Endothelial cell (in vitro differentiated cells): ENCODE measurements around the gene SH3BGR. TPM values are rescaled to one million over a fixed set of nuclear protein-coding genes. Genes with fewer than 3 reads are reported as not detected.

ENCODE experiments used
- DNase-seq: peaks from one replicate; pipeline ENCODE4 v3.0.0; 2021; ENCODE audit warnings: low spot score
- H3K27ac Mint-ChIP-seq: one replicate; pipeline ENCODE4 v1.8.0; 2021; ENCODE audit warnings: mixed read lengths, inconsistent platforms; ENCODE audit not compliant: unreplicated experiment
- H3K27me3 Mint-ChIP-seq: one replicate; pipeline ENCODE4 v1.8.0; 2021; ENCODE audit warnings: mild to moderate bottlenecking, moderate library complexity, mixed read lengths, inconsistent platforms; ENCODE audit not compliant: unreplicated experiment
- H3K36me3 Mint-ChIP-seq: one replicate; pipeline ENCODE4 v1.8.0; 2021; ENCODE audit warnings: mild to moderate bottlenecking, low read depth, mixed read lengths, inconsistent platforms; ENCODE audit not compliant: unreplicated experiment
- H3K4me1 Mint-ChIP-seq: one replicate; pipeline ENCODE4 v1.8.0; 2021; ENCODE audit warnings: mild to moderate bottlenecking, mixed read lengths, inconsistent platforms; ENCODE audit not compliant: unreplicated experiment
- H3K4me3 Mint-ChIP-seq: one replicate; pipeline ENCODE4 v1.8.0; 2021; ENCODE audit warnings: mild to moderate bottlenecking, mixed read lengths, inconsistent platforms; ENCODE audit not compliant: unreplicated experiment
- H3K9me3 Mint-ChIP-seq: one replicate; pipeline ENCODE4 v1.8.0; 2021; ENCODE audit warnings: mixed read lengths, inconsistent platforms; ENCODE audit not compliant: unreplicated experiment
- total RNA-seq: library from RNA; stranded (reverse); fragmentation: NEBNext Ultra II Directional; extraction: Animal tissue kit (Norgen Biotek cat#: 25700); gene quantifications from one replicate; pipeline ENCODE4 v1.2.1, GENCODE V29; 2021; ENCODE audit not compliant: unreplicated experiment
- TF ChIP-seq, protein P1 (sequence below): fragments of 200-600 bp; sonication (generic); IDR thresholded peaks from one replicate; pipeline ENCODE4 v1.5.0; 2021; ENCODE audit warnings: antibody characterized with exemption; ENCODE audit not compliant: unreplicated experiment

SH3BGR gene
- total RNA-seq, 1 donor from 2014 or later: 3.4 TPM

- TF ChIP-seq, protein P1, sequence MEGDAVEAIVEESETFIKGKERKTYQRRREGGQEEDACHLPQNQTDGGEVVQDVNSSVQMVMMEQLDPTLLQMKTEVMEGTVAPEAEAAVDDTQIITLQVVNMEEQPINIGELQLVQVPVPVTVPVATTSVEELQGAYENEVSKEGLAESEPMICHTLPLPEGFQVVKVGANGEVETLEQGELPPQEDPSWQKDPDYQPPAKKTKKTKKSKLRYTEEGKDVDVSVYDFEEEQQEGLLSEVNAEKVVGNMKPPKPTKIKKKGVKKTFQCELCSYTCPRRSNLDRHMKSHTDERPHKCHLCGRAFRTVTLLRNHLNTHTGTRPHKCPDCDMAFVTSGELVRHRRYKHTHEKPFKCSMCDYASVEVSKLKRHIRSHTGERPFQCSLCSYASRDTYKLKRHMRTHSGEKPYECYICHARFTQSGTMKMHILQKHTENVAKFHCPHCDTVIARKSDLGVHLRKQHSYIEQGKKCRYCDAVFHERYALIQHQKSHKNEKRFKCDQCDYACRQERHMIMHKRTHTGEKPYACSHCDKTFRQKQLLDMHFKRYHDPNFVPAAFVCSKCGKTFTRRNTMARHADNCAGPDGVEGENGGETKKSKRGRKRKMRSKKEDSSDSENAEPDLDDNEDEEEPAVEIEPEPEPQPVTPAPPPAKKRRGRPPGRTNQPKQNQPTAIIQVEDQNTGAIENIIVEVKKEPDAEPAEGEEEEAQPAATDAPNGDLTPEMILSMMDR: no peak
- Mint-ChIP-seq H3K4me3 (no peak overlapping the region), H3K27ac (no peak overlapping the region), H3K4me1 (peaks cover 8% of the 10 kb centered on the region), H3K36me3 (no peaks in the 10 kb centered on the region), H3K27me3 (peaks cover 1% of the 10 kb centered on the region), H3K9me3 (no peaks in the 10 kb centered on the region)
- DNase-seq: no peak
Measured at GRCh38 chr21:39519835-39520234, 68.1 kb downstream of the SH3BGR start.

- DNase-seq: no peak
- Mint-ChIP-seq H3K36me3 (no peaks in the 10 kb centered on the region), H3K9me3 (no peaks in the 10 kb centered on the region), H3K4me1 (peaks cover 20% of the 10 kb centered on the region), H3K4me3 (no peak overlapping the region), H3K27me3 (peaks cover 3% of the 10 kb centered on the region), H3K27ac (no peak overlapping the region)
- TF ChIP-seq, protein P1: no peak
Measured at GRCh38 chr21:39523399-39523798, 71.6 kb downstream of the SH3BGR start.

DNA sequence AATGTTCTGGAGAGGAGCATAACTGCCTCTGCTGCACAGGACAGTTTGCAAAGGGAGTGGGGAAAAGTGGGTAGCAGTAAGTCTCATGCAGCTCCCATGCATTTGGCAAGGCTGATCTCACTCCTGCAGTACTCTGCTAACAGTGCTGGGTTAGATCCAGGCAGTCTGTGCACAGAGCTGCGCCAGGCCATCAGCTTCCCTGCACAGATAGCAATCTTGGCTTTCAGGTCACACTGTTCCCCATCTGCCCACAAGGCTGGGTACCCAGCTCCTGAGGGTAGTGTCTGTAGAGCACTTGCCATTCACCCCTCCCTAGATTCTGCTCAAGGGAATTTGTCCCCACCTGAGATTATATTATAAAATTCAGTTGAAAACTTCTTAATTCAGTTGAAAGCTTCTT, 72.1 kb downstream of the SH3BGR start:
- no peak overlapping the region for H3K4me3 Mint-ChIP-seq
- peaks cover 24% of the 10 kb centered on the region for H3K4me1 Mint-ChIP-seq
- no peak for DNase-seq
- peaks cover 3% of the 10 kb centered on the region for H3K27me3 Mint-ChIP-seq
- H3K9me3 Mint-ChIP-seq: no peaks in the 10 kb centered on the region
- H3K27ac Mint-ChIP-seq: no peak overlapping the region
- no peaks in the 10 kb centered on the region for H3K36me3 Mint-ChIP-seq
- TF ChIP-seq, protein P1: no peak

DNA sequence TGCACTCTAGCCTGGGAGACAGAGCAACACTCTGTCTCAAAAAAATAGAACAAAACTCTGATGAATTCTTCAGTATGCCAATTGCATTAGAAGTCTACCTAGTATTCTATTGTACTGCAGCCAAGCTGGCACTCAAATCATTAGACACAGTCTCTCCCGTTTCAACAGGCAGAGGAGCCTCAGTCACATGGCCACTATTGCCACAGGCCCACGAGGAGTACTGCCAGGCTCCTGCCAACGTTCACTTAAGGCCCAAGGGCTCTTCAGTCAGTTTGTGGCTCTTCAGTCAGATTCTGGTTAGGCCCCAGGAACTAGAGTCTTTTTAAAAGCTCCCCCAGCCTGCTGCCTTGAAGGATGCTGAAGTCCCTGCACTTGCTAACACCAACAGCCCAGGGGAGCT, 73.4 kb downstream of the SH3BGR start:
- Mint-ChIP-seq H3K27me3 (peaks cover 2% of the 10 kb centered on the region), H3K36me3 (no peaks in the 10 kb centered on the region), H3K4me3 (no peak overlapping the region), H3K27ac (no peak overlapping the region), H3K4me1 (peaks cover 30% of the 10 kb centered on the region), H3K9me3 (no peaks in the 10 kb centered on the region)
- TF ChIP-seq, protein P1: no peak
- DNase-seq: no peak

DNA sequence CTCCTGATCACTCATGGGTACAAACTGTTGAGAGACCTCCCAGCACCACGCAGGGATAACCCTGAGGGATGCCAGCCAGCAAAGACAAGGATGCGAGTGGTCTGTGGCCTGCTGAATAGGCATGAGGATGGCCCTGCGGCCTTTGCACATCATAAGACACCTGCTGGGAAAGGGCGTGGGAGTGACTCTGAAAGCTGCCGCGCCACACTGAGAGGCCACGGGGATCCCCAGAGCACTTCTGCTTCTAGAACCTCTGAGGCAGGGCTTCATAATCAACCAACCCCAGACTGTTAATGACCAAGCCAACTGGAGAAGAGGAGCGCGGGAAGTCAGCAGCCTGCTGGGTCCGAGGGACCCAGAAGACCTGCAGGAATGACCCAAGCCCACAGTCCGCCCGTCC, 73.8 kb downstream of the SH3BGR start:
- TF ChIP-seq, protein P1: no peak
- H3K27ac Mint-ChIP-seq: no peak overlapping the region
- H3K27me3 Mint-ChIP-seq: peaks cover 2% of the 10 kb centered on the region
- no peak for DNase-seq
- H3K36me3 Mint-ChIP-seq: no peaks in the 10 kb centered on the region
- no peaks in the 10 kb centered on the region for H3K9me3 Mint-ChIP-seq
- peaks cover 30% of the 10 kb centered on the region for H3K4me1 Mint-ChIP-seq
- H3K4me3 Mint-ChIP-seq: no peak overlapping the region
